HG03135 (cell line): Measurements from ENCODE around the gene SH2B3.

Experiments used
- ATAC-seq: cut with Tn5 transposase; IDR thresholded peaks from one replicate; pipeline ENCODE4 v1.9.1; 2021; ENCODE audit warnings: mild to moderate bottlenecking, moderate library complexity; ENCODE audit not compliant: unreplicated experiment

SH2B3 gene

GRCh38 chr12:111426344-111427185, 20.8 kb downstream of the SH2B3 start:
- ATAC-seq = no peak

- no peak for ATAC-seq
These were observed 21.8 kb downstream of the SH2B3 start for GRCh38 chr12:111427417-111428074.

- ATAC-seq = no peak
These were observed 22.5 kb downstream of the SH2B3 start for GRCh38 chr12:111428081-111428727.

- ATAC-seq = no peak
These were observed 23.0 kb downstream of the SH2B3 start for GRCh38 chr12:111428728-111429175.

GRCh38 chr12:111429828-111430432, 24.2 kb downstream of the SH2B3 start:
- no peak for ATAC-seq

- no peak for ATAC-seq
These were observed 25.0 kb downstream of the SH2B3 start for GRCh38 chr12:111430433-111431353.

- no peak for ATAC-seq
These were observed 26.0 kb downstream of the SH2B3 start for GRCh38 chr12:111431772-111432171.

- no peak for ATAC-seq
These were observed 28.3 kb downstream of the SH2B3 start for GRCh38 chr12:111434049-111434448.

GRCh38 chr12:111434680-111435338, 29.1 kb downstream of the SH2B3 start:
- ATAC-seq = peak; percentile 60

- no peak for ATAC-seq
These were observed 30.0 kb downstream of the SH2B3 start for GRCh38 chr12:111435661-111436201.

- no peak for ATAC-seq
These were observed 30.5 kb downstream of the SH2B3 start for GRCh38 chr12:111436266-111436665.

- no peak for ATAC-seq
These were observed 31.1 kb downstream of the SH2B3 start for GRCh38 chr12:111436811-111437210.

GRCh38 chr12:111437816-111438454, 32.2 kb downstream of the SH2B3 start:
- no peak for ATAC-seq

GRCh38 chr12:111438481-111438880, 32.8 kb downstream of the SH2B3 start:
- ATAC-seq = no peak

- ATAC-seq = no peak
These were observed 34.0 kb downstream of the SH2B3 start for GRCh38 chr12:111439657-111440151.

GRCh38 chr12:111440152-111440551, 34.4 kb downstream of the SH2B3 start:
- ATAC-seq = no peak

- no peak for ATAC-seq
These were observed 34.9 kb downstream of the SH2B3 start for GRCh38 chr12:111440631-111441030.

GRCh38 chr12:111441107-111441928, 35.6 kb downstream of the SH2B3 start:
- no peak for ATAC-seq
